AG20443 (cell line): ENCODE data around the gene SPATA45.

Experiments used
- DNase-seq: peaks from one replicate; pipeline ENCODE4 v3.0.0; 2012; ENCODE audit warnings: low spot score, mixed read lengths

SPATA45 gene

DNA sequence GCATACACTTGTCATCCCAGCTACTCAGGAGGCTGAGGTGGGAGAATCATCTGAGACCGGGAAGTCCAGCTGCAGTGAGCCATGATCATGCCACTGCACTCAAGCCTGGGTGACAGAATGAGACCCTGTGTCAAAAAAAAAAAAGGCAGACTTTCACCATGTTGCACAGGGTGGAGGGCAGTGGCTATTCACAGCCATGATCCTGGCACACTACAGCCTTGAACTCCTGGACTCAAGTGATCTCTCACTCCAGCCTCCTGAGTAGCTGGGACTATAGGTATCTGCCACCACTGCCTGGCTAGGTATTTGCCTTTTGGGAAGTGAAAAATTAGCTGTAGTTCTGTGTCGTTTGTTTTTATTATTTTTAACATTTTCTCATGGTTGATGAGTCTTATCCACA is 19.1 kb downstream of the SPATA45 start:
- no peak for DNase-seq

GRCh38 chr1:212827831-212828278 is 19.6 kb downstream of the SPATA45 start:
- no peak for DNase-seq

DNA sequence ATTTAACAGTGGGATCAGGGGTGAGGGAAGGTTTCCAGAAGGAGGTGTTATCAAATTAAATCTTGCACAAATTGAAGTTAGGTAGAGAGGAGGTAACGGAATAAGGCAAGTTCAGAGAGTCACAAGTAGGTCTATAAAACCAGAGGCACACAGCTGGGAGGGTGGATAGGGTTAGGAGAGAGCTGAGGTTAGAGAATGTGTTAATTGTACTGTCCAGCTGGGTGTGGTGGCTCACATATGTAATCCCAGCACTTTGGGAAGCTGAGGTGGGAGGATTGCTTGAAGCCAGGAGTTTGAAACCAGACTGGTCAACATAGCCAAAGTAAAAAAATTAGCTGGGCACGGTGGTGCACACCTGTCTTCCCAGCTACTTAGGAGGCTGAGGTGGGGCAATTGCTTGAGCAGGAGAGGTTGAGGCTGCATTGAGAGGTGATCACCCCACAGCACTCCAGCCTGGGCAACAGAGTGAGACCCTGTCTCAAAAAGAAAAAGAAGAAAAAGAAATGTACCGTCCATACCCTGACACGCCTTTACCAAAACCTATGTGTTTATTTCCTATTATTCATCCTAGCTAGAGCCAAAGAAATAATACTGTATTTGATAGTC is 20.2 kb downstream of the SPATA45 start:
- no peak for DNase-seq

DNA sequence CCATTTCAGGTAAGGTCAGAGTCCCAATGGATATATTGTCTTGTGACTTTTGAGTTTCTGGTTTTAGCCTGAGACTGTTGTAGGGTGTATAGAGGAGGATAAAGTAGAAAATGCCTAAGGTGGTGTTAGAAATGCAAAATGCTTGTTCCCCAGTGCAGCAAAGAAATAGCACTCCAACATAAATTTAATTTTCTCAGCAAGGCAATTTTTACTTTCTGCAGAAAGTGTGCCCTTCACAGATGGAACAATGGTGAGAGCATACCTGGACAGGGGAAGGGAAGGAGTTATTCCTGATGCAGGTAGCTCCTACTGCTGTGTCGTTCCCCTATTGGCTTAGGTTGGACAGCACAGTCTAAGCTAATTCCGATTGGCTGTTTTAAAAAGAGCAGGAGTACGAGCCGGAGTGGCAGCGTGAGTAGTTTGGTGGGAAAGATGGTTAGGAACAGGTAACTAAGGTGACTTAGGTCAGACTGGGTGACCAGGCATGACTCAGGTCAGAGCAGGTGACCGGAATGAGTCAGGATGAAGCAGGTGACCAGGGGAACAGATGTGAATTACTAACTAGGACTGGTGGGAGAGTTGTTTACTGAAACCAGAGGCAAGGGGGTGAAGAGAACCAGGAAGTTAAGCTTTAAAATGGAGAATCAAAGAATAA is 21.5 kb downstream of the SPATA45 start:
- DNase-seq = no peak

DNA sequence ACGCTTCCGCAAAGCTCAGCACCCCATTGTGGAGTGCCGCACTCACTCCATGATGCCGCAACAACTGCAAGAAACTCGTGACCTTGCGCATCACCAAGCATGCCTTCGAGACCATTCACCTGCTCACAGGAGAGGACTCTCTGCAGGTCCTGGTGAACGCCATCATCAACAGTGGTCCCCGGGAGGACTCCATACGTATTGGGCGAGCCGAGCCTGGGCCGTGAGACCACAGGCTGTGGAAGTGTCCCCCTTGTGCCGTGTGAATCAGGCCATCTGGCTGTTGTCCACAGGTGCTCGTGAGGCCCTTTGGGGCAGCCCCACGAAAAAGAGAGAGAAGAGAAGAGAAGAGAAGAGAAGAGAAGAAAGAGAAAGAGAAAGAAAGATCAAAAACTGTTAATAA is 23.2 kb downstream of the SPATA45 start:
- no peak for DNase-seq

DNA sequence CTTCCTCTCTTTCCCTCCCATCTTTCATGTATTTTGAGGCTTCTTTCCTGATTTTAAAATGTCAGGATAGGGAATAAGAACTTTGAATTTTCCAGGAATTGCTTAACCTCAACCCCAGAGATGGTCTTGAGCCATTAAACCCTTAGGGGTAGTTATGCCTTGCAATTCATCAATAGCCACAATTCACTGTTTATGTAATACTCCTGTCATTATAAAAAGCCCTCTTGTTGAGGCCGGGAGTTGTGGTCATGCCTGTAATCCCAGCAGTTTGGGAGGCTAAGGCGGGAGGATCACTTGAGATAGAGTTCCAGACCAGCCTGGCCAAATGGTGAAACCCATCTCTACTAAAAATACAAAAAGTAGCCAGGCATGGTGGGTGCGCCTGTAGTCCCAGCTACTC is 24.5 kb downstream of the SPATA45 start:
- no peak for DNase-seq

DNA sequence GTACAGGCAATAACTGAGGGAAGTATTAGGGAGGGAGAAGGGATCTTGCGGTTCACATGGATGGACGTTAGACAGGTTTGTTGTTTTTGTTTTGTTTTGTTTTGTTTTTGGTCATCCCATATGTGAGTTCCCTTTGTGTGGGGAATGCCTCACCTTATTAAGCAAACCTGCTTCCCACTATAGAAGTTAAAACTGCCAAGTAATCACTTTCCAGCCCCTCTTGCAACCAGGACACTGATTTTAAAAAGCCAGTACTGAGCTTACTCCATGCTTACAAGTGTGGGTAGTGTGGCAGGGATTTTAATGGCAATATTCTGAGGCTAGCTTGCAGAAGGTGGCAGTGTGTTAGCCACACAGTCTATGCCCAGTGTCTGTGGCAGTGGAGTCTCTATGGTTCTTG is 26.5 kb downstream of the SPATA45 start:
- DNase-seq = no peak

GRCh38 chr1:212819726-212820125 is 27.7 kb downstream of the SPATA45 start:
- DNase-seq = no peak

- DNase-seq = no peak
Measured at GRCh38 chr1:212816567-212817278, 30.7 kb downstream of the SPATA45 start.

- peak; percentile 18 for DNase-seq
Measured at GRCh38 chr1:212814537-212815334, 32.7 kb downstream of the SPATA45 start.

GRCh38 chr1:212805767-212806166 is 41.7 kb downstream of the SPATA45 start:
- no peak for DNase-seq

DNA sequence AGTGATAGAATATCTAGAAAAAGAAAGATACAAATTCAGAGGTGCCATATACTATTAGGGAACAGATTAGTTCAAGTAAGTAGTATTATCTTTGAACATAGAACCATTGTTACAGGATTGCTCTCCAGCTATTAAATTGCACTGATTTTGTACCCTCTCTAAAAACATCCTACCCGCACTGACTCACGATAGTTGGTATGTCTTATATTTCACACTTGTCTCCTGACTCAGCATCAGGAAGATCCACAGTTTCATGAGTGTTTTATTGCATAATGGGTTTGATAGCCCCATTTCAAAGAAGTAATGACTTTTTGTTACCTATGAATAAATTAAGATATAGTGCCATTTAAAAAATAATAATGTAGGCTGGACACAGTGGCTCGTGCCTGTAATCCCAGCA is 49.8 kb downstream of the SPATA45 start:
- DNase-seq = no peak

GRCh38 chr1:212794561-212795014 is 52.9 kb downstream of the SPATA45 start:
- DNase-seq = no peak

GRCh38 chr1:212792396-212792908 is 55.0 kb downstream of the SPATA45 start:
- no peak for DNase-seq

DNA sequence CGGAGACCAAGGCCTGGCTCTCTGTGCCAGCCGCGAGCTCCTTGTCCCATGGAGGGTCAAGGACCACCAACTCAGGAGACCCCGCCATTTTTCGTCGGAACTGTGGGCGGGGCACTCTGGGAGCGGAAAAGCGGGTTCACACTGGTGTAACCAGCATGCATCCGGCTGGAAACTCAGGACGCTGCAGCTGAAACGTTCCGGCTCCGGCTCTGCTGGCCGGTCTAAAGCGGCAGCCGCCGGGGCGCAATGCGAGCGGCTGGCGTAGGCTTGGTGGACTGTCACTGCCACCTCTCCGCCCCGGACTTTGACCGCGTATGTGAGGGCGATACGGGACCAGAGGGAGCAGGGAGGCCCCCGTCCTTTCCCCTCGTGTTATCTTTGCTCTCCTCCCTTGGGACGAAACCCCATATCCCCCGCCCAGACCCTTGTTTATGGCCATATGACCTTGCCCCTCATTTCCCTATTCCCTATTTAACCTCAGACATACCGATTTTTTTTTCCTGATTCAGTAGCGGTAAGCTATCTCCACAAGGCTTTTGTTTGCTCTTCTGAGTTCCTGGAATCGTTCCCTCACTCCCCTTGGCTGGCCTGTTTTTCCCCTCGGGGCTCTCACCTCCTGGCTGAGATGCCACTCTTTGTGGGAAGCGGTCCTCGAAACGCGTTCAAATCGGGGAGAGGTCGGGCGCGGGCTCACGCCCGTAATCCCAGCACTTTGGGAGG is 55.6 kb downstream of the SPATA45 start, which contains the start of the genes NSL1 and TATDN3:
Gene NSL1, minus strand, starts transcription at position 102 of the 720 bp plus-strand sequence. Its CDS starts 14 bp downstream, at position 88.
Gene TATDN3, plus strand, starts transcription at position 219 of the 720 bp plus-strand sequence. Its CDS starts 28 bp downstream, at position 247.
- DNase-seq = peak; percentile 91

- DNase-seq = peak; percentile 91
Measured at GRCh38 chr1:212791261-212791675, 56.2 kb downstream of the SPATA45 start.

- DNase-seq = no peak
Measured at GRCh38 chr1:212785871-212786270, 61.6 kb downstream of the SPATA45 start.

GRCh38 chr1:212783976-212784375 is 63.5 kb downstream of the SPATA45 start:
- no peak for DNase-seq

DNA sequence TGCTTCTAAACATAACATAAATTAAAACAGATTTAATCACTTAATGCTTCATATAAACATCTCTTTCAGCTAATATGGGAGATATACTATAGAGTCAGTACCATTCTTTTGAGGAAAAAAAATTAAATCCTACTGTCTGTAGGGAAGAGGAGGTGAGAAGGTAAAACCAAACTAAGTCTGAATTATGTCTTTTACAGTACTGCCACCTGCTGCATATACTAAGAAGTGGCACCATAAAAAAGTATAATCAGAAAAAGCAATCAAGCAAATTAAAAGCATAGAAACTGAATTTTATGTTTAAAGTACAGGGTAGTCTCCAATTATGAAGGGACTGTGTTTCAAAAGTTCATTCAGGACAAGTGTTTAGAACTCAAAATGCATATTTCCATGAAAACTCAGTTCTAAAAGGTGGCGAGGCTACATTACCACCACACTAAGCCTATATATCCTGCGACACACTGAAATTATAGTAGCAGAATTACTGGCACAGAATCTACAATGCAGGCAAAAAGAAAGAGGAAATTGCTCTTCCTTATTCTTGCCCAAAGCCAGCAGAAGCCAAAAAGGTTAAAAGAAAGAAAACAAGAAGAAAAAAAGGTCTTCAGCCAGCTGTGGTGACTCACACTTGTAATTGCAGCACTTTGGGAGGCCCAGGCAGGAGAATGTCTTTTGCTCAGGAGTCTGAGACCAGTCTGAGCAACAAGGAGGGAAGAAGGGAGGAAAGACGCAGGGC is 64.9 kb downstream of the SPATA45 start:
- DNase-seq = peak; percentile 17

DNA sequence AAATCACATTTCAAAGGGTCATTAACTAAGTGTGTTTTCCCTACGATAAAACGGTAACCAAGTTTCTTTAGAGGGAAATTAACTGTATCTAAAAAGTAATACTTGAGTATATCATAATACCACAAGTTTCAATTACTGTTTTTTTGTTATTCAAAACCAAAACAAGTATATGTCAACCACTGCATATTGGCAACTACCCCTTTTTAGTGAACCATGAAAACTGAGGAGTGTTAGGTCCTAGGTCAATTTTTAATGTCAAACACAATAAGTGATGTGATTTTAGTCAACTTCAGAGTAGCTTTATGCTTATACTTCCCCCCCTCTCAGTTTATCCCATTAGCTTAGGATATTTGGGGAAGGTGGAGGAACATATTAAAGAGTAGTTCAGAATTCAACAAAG is 66.2 kb downstream of the SPATA45 start:
- DNase-seq = no peak
